ENCODE data around the gene LSAMP.

LSAMP gene

DNA sequence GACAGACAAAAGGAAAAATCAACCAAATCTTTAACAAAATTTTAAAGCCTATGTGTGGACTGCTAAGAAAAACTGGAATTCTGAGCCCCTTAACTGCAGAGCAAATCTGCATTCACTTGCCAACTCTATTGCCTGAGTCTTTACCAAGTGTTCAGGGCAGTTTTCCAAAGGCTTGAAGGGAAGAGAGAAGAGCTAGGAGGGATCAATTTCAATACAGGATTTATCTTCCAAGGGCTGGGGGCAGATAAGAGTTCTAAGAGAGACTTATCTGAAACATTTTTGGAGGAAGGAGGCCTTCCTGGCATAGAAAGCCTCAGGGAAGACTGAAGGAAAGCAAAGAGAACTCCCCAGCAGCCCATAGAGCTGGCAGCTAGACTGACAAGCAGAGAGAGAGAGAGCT, 31.4 kb upstream of the LSAMP start:
- Histone ChIP-seq H3K79me2 (ENCODE audit: insufficient read depth, low read length) (no peaks in the 10 kb centered on the region), H3K4me3 (ENCODE audit: insufficient read depth, low read length, poor library complexity, severe bottlenecking) (no peak overlapping the region), H3F3A (ENCODE audit: insufficient read depth) (no peaks in the 10 kb centered on the region), H3K9me3 (ENCODE audit: insufficient read depth, low read length) (peaks cover 5% of the 10 kb centered on the region; the same call in 1 of the 2 replicates), H4K20me1 (ENCODE audit: low read depth, low read length) (no peaks in the 10 kb centered on the region), H3K27me3 (ENCODE audit: low read length) (no peaks in the 10 kb centered on the region), H3K27ac (ENCODE audit: low read depth, low read length) (no peak overlapping the region), H2AFZ (ENCODE audit: low read depth, low read length, severe bottlenecking) (no peak overlapping the region), H3K9ac (ENCODE audit: low read length) (no peak overlapping the region), H3K9me2 (replicated peaks; ENCODE audit: insufficient read depth, low read length) (no peaks in the 10 kb centered on the region), H3K4me2 (ENCODE audit: low read depth, low read length, poor library complexity, severe bottlenecking) (no peak overlapping the region), H3K36me3 (ENCODE audit: low read length) (no peaks in the 10 kb centered on the region)
- TF ChIP-seq EZH2phosphoT487 (conservative IDR thresholded peaks at IDR 0.05; ENCODE audit: low read length), result no peak
- TF ChIP-seq CTCF (IDR thresholded peaks at IDR 0.05; ENCODE audit: insufficient read depth, low read length, poor library complexity, severe bottlenecking), result no peak

GRCh38 chr3:116474801-116475200, 29.5 kb upstream of the LSAMP start:
- Histone ChIP-seq H3K4me2 (ENCODE audit: low read depth, low read length, poor library complexity, severe bottlenecking) (no peak overlapping the region), H3K27ac (ENCODE audit: low read depth, low read length) (no peak overlapping the region), H2AFZ (ENCODE audit: low read depth, low read length, severe bottlenecking) (no peak overlapping the region), H3K9me3 (ENCODE audit: insufficient read depth, low read length) (peaks cover 5% of the 10 kb centered on the region; the same call in 1 of the 2 replicates), H3F3A (ENCODE audit: insufficient read depth) (no peaks in the 10 kb centered on the region), H3K9ac (ENCODE audit: low read length) (no peak overlapping the region), H4K20me1 (ENCODE audit: low read depth, low read length) (no peaks in the 10 kb centered on the region), H3K79me2 (ENCODE audit: insufficient read depth, low read length) (no peaks in the 10 kb centered on the region), H3K36me3 (ENCODE audit: low read length) (no peaks in the 10 kb centered on the region), H3K9me2 (replicated peaks; ENCODE audit: insufficient read depth, low read length) (no peaks in the 10 kb centered on the region), H3K27me3 (ENCODE audit: low read length) (no peaks in the 10 kb centered on the region), H3K4me3 (ENCODE audit: insufficient read depth, low read length, poor library complexity, severe bottlenecking) (no peak overlapping the region)
- TF ChIP-seq CTCF (IDR thresholded peaks at IDR 0.05; ENCODE audit: insufficient read depth, low read length, poor library complexity, severe bottlenecking), result no peak
- no peak for TF ChIP-seq EZH2phosphoT487 (conservative IDR thresholded peaks at IDR 0.05; ENCODE audit: low read length)

GRCh38 chr3:116474032-116474780, 28.9 kb upstream of the LSAMP start:
- Histone ChIP-seq H3K27ac (ENCODE audit: low read depth, low read length) (no peak overlapping the region), H3K4me2 (ENCODE audit: low read depth, low read length, poor library complexity, severe bottlenecking) (no peak overlapping the region), H3K79me2 (ENCODE audit: insufficient read depth, low read length) (no peaks in the 10 kb centered on the region), H2AFZ (ENCODE audit: low read depth, low read length, severe bottlenecking) (no peak overlapping the region), H3K9me3 (ENCODE audit: insufficient read depth, low read length) (peaks cover 5% of the 10 kb centered on the region; the same call in 1 of the 2 replicates), H3K4me3 (ENCODE audit: insufficient read depth, low read length, poor library complexity, severe bottlenecking) (no peak overlapping the region), H4K20me1 (ENCODE audit: low read depth, low read length) (no peaks in the 10 kb centered on the region), H3K36me3 (ENCODE audit: low read length) (no peaks in the 10 kb centered on the region), H3F3A (ENCODE audit: insufficient read depth) (no peaks in the 10 kb centered on the region), H3K27me3 (ENCODE audit: low read length) (no peaks in the 10 kb centered on the region), H3K9ac (ENCODE audit: low read length) (no peak overlapping the region), H3K9me2 (replicated peaks; ENCODE audit: insufficient read depth, low read length) (no peaks in the 10 kb centered on the region)
- TF ChIP-seq CTCF (IDR thresholded peaks at IDR 0.05; ENCODE audit: insufficient read depth, low read length, poor library complexity, severe bottlenecking) (no peak), EZH2phosphoT487 (conservative IDR thresholded peaks at IDR 0.05; ENCODE audit: low read length) (no peak)
